Fibroblast of the conjunctiva (primary cell): ENCODE measurements around the gene TARDBP.
"Not testable (repeated sequence)": the region's sequence is repeated elsewhere in the genome, so short reads cannot be mapped to it uniquely, and the experiment has no call there.

Experiments used
- DNase-seq: peaks from one replicate; pipeline ENCODE4 v3.0.0-alpha.2; 2010; ENCODE audit warnings: low read depth

The TARDBP gene

GRCh38 chr1:11042995-11043874 lies 30.8 kb downstream of the TARDBP start:
- no peak for DNase-seq

GRCh38 chr1:11044086-11044848 lies 31.8 kb downstream of the TARDBP start:
- no peak for DNase-seq

- no peak for DNase-seq
Observed at GRCh38 chr1:11044849-11045427, 32.5 kb downstream of the TARDBP start.

GRCh38 chr1:11045428-11046269 lies 33.2 kb downstream of the TARDBP start:
- DNase-seq: no peak

DNA sequence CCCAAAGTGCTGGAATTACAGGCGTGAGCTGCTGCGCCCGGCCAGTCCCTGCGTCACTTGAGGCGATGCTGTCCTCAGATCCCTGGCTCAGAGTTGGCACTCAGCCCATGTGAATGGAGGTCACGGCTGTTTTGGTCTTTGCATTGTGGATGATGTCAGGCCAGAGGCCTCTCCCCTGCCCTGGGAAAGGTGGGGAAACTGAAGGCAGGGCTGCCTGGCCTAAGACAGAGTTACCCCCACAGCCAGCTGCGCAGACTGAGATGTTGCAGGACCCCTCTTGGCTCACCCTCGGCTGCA lies 33.8 kb downstream of the TARDBP start:
- no peak for DNase-seq

DNA sequence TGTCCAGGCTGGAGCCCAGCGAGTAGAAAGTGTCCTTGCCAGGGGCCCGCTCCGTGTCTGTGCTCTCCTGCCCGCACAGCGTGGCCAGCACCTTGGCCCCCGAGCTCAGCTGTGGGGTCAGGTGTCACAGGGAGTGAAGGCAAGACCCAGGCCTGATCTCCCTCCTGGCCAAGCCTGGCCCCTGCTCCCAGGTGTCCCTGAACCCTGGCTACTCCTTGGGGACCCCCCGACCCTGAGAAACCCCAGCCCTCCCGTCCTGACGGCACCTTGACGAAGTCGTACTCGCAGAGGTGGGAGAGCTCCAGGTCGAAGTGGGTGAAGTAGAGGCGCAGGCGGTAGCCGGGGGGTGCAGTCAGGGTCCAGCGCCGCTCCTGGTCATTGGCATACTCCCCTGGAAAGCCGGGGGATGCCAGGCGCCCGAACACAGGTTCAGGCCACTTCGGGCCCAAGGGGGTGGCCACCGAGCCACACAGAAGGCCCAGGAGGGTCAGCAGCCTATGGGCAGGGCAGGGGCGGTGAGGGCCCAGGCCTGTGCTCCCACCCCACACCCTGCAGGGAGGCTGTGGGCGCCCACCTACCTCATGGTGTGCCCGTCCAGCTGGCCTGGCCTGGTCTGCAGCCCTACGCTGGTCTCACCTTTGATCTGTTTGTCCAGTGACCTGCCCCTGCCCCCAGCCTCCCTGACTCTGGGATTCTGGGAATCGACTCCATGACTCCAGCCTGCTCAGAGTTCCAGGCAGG lies 34.3 kb downstream of the TARDBP start, which contains the start of gene MASP2:
MASP2 (minus strand) TSS at position 615 of the 741 bp plus-strand sequence; CDS start at position 583, 32 bp downstream.
- no peak for DNase-seq

GRCh38 chr1:11051121-11051520 lies 38.7 kb downstream of the TARDBP start:
- not testable (repeated sequence) for DNase-seq

DNA sequence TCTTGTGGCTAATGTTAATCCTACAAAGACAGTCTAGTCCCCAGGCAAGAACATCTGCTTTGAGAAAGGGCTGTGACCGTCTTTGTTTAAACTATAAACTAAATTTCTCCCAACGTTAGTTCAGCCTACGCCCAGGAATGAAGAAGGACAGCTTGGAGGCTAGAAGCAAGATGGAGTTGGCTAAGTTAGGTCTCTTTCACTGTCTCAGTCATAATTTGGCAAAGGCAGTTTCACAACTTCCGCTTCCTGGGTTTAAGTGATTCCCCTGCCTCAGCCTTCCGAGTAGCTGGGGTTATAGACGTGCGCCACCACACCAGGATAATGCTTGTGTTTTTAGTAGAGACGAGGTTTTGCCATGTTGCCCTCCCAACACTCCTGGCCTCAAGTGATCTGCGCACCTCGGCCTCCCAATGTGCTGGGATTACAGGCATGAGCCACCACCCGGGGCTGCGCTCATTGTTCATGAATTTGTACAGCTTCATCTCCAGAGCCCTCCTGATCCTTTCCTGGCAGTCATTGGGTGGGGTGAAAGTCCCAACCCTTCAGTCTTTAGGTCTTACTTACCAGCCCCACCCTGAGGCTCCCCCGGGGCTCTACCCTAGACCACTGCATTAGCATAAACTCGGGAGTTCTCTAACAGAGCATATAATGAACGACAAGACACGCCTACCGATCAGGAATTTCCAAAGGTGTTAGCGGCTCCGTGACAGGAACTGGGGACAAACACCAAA lies 39.5 kb downstream of the TARDBP start:
- DNase-seq: no peak

DNA sequence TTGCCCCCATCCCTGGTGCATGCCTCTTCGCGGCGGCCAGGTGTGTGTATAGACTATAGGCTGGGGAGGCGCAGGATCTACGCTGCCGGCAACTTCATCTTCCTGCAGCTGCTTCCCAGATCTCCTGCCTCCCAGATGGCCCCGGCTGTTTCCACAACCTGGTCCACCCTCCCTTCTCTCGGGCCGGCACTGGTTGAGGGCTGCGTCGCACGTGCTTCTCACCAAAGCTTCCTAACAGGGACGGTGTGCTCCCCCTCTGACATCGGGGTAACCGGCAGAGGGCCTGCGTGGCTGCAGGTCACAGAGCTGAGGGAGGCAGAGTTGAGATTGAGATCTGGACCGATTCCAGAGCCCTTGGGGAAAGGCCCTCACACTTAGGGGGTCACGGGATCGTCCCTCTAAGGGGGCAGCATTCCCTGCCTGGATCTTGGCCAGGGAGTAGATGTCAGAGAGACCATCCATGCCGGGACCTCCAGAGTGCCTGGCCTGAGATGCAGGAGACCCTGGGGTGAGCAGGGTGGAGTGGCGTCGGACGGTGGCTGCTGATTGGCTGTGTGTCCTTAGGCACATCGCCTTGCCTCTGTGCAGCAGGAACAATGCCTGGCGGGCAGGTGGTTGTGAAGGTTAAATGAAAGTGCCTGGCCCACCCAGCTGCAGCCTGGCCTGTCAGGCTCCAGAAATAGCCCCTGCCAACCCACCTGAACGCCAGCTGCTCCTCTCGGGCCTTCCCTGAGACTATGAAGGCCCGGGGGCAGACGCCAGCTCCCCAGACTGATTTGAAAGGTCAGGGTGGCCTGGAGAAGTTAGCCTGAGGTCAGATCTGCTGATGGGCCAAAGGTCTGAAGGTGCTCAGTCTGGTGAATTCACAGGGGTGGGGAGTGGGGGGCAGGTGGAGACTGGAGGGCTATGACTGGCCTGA lies 40.6 kb downstream of the TARDBP start:
- DNase-seq: no peak

- no peak for DNase-seq
Observed at GRCh38 chr1:11053758-11054137, 41.3 kb downstream of the TARDBP start.

- no peak for DNase-seq
Observed at GRCh38 chr1:11054181-11054580, 41.7 kb downstream of the TARDBP start.

- no peak for DNase-seq
Observed at GRCh38 chr1:11054666-11055065, 42.2 kb downstream of the TARDBP start.

DNA sequence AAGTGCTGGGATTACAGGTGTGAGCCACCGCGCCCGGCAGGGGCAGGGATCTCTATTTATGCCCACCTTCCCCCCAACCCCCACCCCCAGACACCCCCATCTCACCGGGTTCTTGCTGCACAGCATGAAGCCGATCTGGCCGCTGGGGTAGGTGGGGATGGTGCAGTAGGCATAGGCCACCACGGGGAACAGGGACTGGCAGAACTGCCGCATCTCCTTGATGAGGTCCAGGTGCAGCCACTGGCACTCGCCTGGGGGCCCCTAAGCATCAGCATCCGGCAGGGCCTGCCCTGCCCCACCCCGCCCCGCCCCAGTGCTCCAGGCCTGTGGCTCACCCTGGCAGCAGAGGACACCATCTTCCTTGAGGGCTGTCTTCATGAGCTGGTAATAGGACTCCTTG lies 43.2 kb downstream of the TARDBP start:
- DNase-seq: no peak

DNA sequence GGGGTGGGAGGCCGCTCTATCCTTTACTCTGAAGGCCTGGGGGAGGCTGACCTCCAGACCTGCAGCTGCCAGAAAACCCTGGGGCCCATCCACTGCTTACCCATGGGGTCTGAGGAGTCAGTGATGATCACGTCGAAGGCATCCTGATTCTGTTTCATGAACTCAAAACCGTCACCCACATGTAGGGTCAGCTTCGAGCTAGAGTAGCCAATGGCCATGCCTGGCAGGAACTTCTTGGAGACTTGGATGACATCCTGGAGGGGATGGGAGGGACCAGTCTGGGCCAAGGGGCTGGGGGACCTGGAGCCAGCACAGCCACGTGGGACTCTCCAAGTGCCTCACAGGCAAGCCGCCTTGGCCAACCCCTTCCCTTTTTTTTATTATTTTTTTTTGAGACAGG lies 44.0 kb downstream of the TARDBP start:
- no peak for DNase-seq

DNA sequence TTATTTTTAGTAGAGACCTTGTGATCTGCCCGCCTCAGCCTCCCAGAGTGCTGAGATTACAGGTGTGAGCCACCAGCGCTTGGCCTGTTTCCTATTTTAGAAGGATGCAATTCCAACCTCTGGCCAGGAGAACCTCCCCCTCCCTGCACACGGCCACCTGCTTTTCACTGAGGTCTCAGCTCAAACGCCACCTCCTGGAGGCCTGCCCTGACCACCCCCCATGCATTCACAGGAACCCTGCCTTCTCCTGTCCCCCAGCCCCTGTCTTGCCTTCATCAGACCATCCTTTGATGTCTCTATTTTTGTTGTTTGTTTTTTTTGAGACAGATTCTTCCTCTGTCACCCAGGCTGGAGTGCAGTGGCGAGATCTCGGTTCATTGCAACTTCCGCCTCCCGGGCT lies 45.0 kb downstream of the TARDBP start:
- DNase-seq: no peak

DNA sequence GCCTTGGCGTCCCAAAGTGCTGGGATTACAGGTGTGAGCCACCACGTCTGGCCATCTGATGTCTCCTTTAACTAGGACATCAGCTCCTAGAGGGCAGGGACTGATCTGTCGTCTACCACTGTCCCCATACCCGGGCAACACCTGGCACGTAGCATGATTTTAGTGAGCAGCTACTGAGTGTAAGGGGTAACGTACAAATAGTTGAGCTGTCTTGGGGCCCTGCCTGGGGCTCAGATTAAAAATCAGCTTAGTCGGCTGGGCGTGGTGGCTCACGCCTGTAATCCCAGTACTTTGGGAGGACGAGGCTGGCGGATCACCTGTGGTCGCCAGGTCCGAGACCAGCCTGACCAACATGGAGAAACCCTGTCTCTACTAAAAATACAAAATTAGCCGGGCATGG lies 45.6 kb downstream of the TARDBP start:
- DNase-seq: no peak

GRCh38 chr1:11058595-11059154 lies 46.2 kb downstream of the TARDBP start:
- no peak for DNase-seq

DNA sequence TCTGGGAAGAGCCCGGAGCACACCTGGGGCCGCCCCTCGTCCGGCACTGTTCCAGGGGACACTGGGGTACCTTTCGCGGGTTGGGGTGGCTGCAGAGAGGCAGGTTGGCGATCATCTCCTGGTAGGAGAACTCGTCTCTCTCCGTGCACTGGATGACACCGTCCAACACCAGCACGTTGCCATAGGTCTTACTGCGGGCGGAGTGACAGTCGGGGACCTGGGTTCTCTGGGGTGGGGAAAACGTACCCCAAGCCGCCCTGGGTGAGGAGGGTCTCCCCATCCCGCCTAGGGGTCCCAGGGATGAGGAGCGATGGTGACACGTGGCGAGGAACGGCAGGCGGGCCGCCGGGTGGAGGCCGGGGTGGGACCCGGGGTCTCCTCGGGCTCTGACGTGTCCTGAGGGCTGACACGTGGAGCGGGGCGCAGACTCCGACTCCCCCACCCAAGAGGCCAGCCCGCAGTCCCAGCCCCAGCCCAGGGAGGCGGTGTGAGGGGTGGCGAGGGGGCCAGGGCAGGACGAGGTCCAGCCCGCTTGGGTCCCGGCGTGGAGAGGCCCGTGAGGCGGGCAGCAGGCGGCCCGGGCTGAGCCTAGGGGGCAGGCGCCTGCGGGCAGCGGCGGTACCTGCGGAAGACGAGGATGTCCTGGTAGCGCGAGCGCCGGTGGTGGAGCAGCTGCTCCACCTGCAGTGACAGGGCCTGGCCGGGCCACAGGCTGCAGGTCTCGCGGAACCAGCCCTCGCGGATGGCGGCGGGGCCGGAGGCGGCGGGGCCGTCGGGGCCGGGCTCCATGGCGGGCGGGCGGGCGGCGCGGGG lies 46.9 kb downstream of the TARDBP start:
- DNase-seq: no peak
